Esophagus squamous epithelium (tissue), 5 donors: ENCODE results near the gene BST1. TPM values are rescaled to one million over a fixed set of nuclear protein-coding genes. Genes with fewer than 3 reads are reported as not detected.

Experiments
- DNase-seq: peaks from one replicate; lab custom pipeline; 2025; lab: John Stamatoyannopoulos, UW
- H3K27ac ChIP-seq, 4 donors: fragments of 200-600 bp; sonication (generic); one replicate each; pipeline ENCODE4 v1.5.1; 2016 to 2019; ENCODE audit warnings: mild to moderate bottlenecking in 1 of 4
- H3K27me3 ChIP-seq, 4 donors: fragments of 200-600 bp; sonication (generic); 1 replicate in 3 of 4; 2 replicates in 1 of 4; pipeline versions ENCODE4 v1.5.1 to v1.6.0; 2017 to 2021; ENCODE audit warnings: antibody characterized with exemption in 1 of 4
- H3K36me3 ChIP-seq, 3 donors: fragments of 200-600 bp; sonication (generic); one replicate each; pipeline ENCODE4 v1.5.1; 2016 to 2019
- H3K4me1 ChIP-seq, 3 donors: fragments of 200-600 bp; sonication (generic); one replicate each; pipeline ENCODE4 v1.5.1; 2017 to 2019
- H3K4me3 ChIP-seq, 4 donors: fragments of 200-600 bp; sonication (generic); 1 replicate in 3 of 4; 2 replicates in 1 of 4; pipeline ENCODE4 v1.5.1; 2016 to 2019; ENCODE audit warnings: mild to moderate bottlenecking in 2 of 4, moderate library complexity in 1 of 4
- H3K9me3 ChIP-seq, 3 donors: fragments of 200-600 bp; sonication (generic); one replicate each; pipeline ENCODE4 v1.5.1; 2016 to 2019
- POLR2A ChIP-seq, 4 donors: fragments of 450-650 bp; IDR thresholded peaks; one replicate each; pipeline ENCODE4 v1.6.1; 2017; ENCODE audit warnings: antibody characterized with exemption in 4 of 4, mild to moderate bottlenecking in 4 of 4, moderate library complexity in 3 of 4
- WGBS, 2 donors: methylation state at CpG; one replicate each; pipeline ENCODE4 v1.1.5; 2018; 5-methylcytosine and 5-hydroxymethylcytosine counted together
- intact Hi-C: fragments of 100-400 bp; cut with DNase I; formaldehyde crosslinking; loops from one replicate; pipeline ENCODE4 v1.15.0; 2022
- total RNA-seq, 4 donors: library from RNA; depleted of rRNA; stranded (reverse); fragments of >200 nt; gene quantifications; one replicate each; pipeline ENCODE4 v1.1.0, GENCODE V29; 2016
- TF ChIP-seq, protein P1 (sequence below), 6 experiments: fragments of 450-650 bp in 4 of 6; fragments of 200-600 bp in 2 of 6; sonication (generic) in 2 of 6; IDR thresholded peaks; one replicate each; pipeline ENCODE4 v1.5.1; 2016 to 2019; ENCODE audit warnings: antibody characterized with exemption in 6 of 6, mild to moderate bottlenecking in 4 of 6, moderate library complexity in 4 of 6
- donor health status: DM: yes; HTN: yes; CAD: no.

The BST1 gene
- total RNA-seq, 4 donors from 2014 or later: 0.97 to 7.4 (median 3.6) TPM

DNA sequence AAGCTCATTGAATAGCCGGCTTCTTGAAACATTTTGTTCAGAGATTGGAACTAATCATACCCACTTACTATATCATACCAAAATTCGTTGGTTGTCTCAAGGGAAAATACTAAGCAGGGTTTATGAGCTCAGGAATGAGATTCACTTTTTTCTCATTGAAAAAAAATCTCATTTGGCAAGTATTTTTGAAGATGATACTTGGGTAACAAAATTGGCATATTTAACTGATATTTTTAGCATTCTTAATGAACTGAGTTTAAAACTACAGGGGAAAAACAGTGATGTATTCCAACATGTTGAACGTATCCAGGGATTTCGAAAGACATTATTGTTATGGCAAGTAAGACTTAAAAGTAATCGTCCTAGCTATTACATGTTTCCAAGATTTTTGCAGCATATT lies 14.8 kb upstream of the BST1 start:
- H3K27ac ChIP-seq: no peak overlapping the region
- no peaks in the 10 kb centered on the region for H3K9me3 ChIP-seq
- TF ChIP-seq POLR2A (IDR thresholded peaks at IDR 0.05): no peak
- TF ChIP-seq, protein P1, sequence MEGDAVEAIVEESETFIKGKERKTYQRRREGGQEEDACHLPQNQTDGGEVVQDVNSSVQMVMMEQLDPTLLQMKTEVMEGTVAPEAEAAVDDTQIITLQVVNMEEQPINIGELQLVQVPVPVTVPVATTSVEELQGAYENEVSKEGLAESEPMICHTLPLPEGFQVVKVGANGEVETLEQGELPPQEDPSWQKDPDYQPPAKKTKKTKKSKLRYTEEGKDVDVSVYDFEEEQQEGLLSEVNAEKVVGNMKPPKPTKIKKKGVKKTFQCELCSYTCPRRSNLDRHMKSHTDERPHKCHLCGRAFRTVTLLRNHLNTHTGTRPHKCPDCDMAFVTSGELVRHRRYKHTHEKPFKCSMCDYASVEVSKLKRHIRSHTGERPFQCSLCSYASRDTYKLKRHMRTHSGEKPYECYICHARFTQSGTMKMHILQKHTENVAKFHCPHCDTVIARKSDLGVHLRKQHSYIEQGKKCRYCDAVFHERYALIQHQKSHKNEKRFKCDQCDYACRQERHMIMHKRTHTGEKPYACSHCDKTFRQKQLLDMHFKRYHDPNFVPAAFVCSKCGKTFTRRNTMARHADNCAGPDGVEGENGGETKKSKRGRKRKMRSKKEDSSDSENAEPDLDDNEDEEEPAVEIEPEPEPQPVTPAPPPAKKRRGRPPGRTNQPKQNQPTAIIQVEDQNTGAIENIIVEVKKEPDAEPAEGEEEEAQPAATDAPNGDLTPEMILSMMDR (IDR thresholded peaks at IDR 0.05): no peak
- H3K4me3 ChIP-seq: no peak overlapping the region
- 60 to 70% methylated on average over 5 of the region's 5 CpGs for WGBS, 2 donors
- peaks cover 0 to 56% (median 18%) of the 10 kb centered on the region in 3 donors for H3K4me1 ChIP-seq
- no peaks in the 10 kb centered on the region for H3K27me3 ChIP-seq
- H3K36me3 ChIP-seq: peaks cover 0 to 27% (median 9%) of the 10 kb centered on the region in 3 donors
- DNase-seq: no peak
- intact Hi-C loops: no loop called here

DNA sequence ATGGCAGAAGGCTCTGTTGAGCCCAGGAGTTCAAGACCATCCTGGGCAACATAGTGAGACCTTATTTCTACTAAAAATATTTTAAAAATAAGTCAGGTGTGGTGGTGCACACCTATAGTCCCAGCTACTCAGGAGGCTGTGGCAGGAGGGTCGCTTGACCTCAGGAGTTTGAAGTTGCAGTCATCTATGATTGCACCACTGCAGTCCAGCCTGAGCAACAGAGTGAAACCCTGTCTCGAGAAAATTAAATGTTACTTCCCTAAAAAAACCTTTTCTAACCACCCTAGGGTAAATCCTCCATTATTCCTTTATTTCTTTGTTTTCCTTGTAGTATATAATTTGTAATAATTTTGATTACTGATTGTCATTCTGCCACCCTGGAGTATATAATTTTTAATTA lies 13.3 kb upstream of the BST1 start:
- Histone ChIP-seq H3K36me3 (peaks cover 0 to 27% (median 9%) of the 10 kb centered on the region in 3 donors), H3K4me1 (peaks cover 0 to 50% (median 15%) of the 10 kb centered on the region in 3 donors), H3K27ac (no peak overlapping the region), H3K4me3 (no peak overlapping the region), H3K27me3 (no peaks in the 10 kb centered on the region), H3K9me3 (no peaks in the 10 kb centered on the region)
- 82 to 87% methylated on average over 2 of the region's 2 CpGs for WGBS, 2 donors
- no peak for DNase-seq
- intact Hi-C loops: no loop called here
- TF ChIP-seq, protein P1 (IDR thresholded peaks at IDR 0.05): no peak
- TF ChIP-seq POLR2A (IDR thresholded peaks at IDR 0.05): no peak

DNA sequence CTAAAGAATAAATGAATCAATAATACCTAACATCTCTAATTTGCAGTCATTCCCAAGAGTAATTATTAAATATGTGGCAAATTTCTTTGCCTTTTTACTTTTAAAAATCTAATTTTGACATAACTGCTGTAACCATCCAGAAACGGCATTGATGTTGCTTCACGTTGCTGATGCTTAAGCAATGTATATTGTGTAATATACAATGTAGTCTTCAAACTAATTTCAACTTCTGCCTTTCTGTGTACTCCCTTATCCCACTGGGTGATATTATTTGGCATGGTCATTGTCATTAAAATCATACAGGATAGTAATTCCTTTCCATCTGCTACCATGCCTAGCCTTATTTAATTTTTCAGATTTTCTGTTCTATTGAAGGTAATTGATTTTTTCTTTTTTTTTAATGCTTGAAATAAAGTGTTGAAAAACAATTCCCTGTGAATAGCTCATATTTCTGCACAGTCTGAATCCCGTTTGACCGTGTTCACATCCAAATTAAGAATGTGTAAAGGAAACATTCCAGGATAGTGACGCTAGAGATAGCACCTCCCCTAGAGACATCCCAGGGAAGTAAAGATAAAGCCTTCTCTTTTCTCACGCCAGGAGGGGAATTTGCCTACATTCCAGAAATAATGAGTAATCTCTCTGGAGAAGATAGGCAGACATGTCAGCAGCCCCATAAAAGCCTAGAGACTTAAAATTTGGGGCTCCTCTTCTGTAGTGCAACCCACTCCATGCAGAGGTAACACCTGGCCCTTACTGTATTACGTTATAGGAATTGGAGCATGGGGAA lies 12.7 kb upstream of the BST1 start:
- Histone ChIP-seq H3K36me3 (peaks cover 0 to 27% (median 9%) of the 10 kb centered on the region in 3 donors), H3K9me3 (no peaks in the 10 kb centered on the region), H3K4me1 (peaks cover 0 to 50% (median 18%) of the 10 kb centered on the region in 3 donors), H3K27ac (peak overlapping the region in 2 of 4 donors; percentile 10 to 39), H3K27me3 (no peaks in the 10 kb centered on the region), H3K4me3 (no peak overlapping the region)
- intact Hi-C loops: no loop called here
- DNase-seq: no peak
- WGBS, 2 donors: 38 to 48% methylated on average over 6 to 7 of the region's 7 CpGs
- TF ChIP-seq, protein P1 (IDR thresholded peaks at IDR 0.05): no peak
- no peak for TF ChIP-seq POLR2A (IDR thresholded peaks at IDR 0.05)

DNA sequence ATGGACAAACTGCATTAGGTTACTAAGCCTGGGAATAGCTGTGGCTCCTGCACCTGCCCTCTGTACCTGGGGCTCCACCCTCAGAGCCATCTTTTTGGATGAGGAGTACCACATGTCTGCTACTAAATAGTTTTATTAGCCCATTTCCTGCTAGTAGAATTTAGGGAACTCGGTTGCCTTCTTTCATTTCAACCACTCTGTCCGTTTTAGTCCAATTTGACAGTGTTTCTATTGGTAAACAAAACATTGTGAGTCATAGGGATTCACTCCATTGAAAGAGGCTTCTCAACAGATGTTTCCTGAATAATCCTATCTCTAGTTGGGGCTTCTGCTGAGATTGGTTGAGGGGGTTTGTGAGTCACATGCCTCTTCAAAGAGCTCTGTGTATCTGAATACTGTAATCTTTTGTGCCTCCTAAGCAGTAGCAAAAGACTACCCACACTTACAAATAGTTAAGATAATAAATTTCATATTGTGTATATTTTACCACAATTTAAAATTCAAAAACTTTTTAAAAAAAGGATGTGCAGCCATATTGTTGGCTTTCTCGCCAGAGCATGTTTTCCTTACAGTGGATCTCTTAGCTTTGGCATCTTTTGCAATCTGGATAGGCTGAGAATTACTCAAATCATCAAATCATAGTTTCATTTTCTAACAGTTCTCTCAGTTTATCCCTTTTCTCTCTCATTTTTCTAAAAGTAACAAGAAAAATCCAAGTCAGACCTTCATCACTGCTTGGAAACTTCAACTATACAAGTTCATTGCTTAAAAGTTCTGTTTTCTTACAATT lies 11.3 kb upstream of the BST1 start:
- peaks cover 0 to 22% (median 9%) of the 10 kb centered on the region in 3 donors for H3K36me3 ChIP-seq
- WGBS, 2 donors: 44 to 76% methylated on average over 2 to 3 of the region's 3 CpGs
- peak overlapping the region in 2 of 4 donors; percentile 14 to 39 for H3K27ac ChIP-seq
- intact Hi-C loops: no loop called here
- H3K27me3 ChIP-seq: no peaks in the 10 kb centered on the region
- TF ChIP-seq POLR2A (IDR thresholded peaks at IDR 0.05): no peak
- TF ChIP-seq, protein P1 (IDR thresholded peaks at IDR 0.05): no peak
- H3K4me1 ChIP-seq: peaks cover 5 to 50% (median 18%) of the 10 kb centered on the region in 3 donors
- no peak overlapping the region for H3K4me3 ChIP-seq
- no peak for DNase-seq
- no peaks in the 10 kb centered on the region for H3K9me3 ChIP-seq

DNA sequence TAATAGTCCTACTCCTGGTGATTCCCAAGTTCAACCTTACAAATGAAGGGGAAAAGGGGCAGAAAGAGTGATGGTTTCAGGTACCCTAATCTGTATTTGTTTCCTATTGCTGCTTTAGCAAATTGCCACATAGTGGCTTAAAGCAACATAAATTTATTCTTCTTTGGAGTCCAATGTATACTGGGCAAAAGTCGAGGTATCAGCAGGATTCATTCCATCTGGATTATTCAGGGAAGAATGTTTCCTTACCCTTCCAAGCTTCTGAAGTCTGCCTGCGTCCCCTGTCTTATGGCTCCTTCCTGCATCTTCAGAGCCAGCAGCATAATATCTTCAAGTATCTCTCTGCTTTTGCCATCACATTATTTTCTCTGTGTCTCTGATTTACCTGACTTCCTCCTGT lies 10.3 kb upstream of the BST1 start:
- peaks cover 5 to 50% (median 18%) of the 10 kb centered on the region in 3 donors for H3K4me1 ChIP-seq
- WGBS, 2 donors: 88 to 96% methylated on average over 2 of the region's 2 CpGs
- peaks cover 0 to 12% (median 2%) of the 10 kb centered on the region in 3 donors for H3K36me3 ChIP-seq
- no peak overlapping the region for H3K4me3 ChIP-seq
- no peak for TF ChIP-seq POLR2A (IDR thresholded peaks at IDR 0.05)
- TF ChIP-seq, protein P1 (IDR thresholded peaks at IDR 0.05): no peak
- H3K27ac ChIP-seq: no peak overlapping the region
- intact Hi-C loops: no loop called here
- no peak for DNase-seq
- no peaks in the 10 kb centered on the region for H3K27me3 ChIP-seq
- no peaks in the 10 kb centered on the region for H3K9me3 ChIP-seq
